OCI-LY1 (cell line): ENCODE data around the gene PPP1R14B.

Source experiments
- CTCF ChIP-seq: fragments of 200-600 bp; sonication (generic), shearing (Covaris generic); IDR thresholded peaks from 2 replicates; pipeline ENCODE4 v1.5.1; 2017; ENCODE audit warnings: mild to moderate bottlenecking, antibody characterized with exemption, low read length, moderate library complexity, mixed read lengths
- EZH2 ChIP-seq: fragments of 200-600 bp; sonication (generic), shearing (Covaris generic); IDR thresholded peaks from 2 replicates; pipeline ENCODE4 v1.8.0; 2017; ENCODE audit warnings: borderline replicate concordance, mixed run types, mild to moderate bottlenecking, antibody characterized with exemption, low read length, moderate library complexity, mixed read lengths

- TF ChIP-seq EZH2 (no peak), CTCF (no peak)
Measured at GRCh38 chr11:64254326-64254725, 7.6 kb upstream of the PPP1R14B start.
